K562 (cell line): ENCODE measurements around the gene HNRNPF. TPM values are rescaled to one million over a fixed set of nuclear protein-coding genes. Genes with fewer than 3 reads are reported as not detected.

Experiments
- ATAC-seq: fragments of 200-7000 bp; cut with Tn5 transposase; 3 replicates; pipeline ENCODE4 v1.9.1; 2020; ENCODE audit warnings: moderate library complexity
- BruUV-seq: library from RNA; stranded (reverse); fragments of 400-500 nt; replicated peaks from 2 replicates; lab custom pipeline; 2021; lab: Mats Ljungman, UMichigan
- CTCF ChIA-PET: fragments of 300-600 bp; formaldehyde crosslinking; extraction: SDS; loops from one replicate; lab custom pipeline; 2021; ENCODE audit warnings: low intra/inter-chr PET ratio; lab: Yijun Ruan, JAX
- POLR2A ChIA-PET: fragments of 300-600, 350-650 bp; sonication (Branson Sonifier 250); formaldehyde crosslinking; extraction: SDS; loops from one replicate; lab custom pipeline; 2021; ENCODE audit warnings: antibody characterized with exemption, inconsistent platforms; lab: Yijun Ruan, JAX
- DNase-seq, 4 experiments: peaks; one replicate each; pipeline versions ENCODE4 v3.0.0 to v3.0.0-alpha.2; 2011 to 2018; ENCODE audit warnings: low spot score in 3 of 4, mixed read lengths in 3 of 4; ENCODE audit errors: extremely low read depth in 1 of 4
- FAIRE-seq: peaks from 2 replicates; lab custom pipeline; 2011; peaks lifted over from hg19 to GRCh38; lab: Jason Lieb, UNC
- H2AFZ ChIP-seq: 2 replicates; pipeline ENCODE4 v1.6.0; 2011; ENCODE audit warnings: low read depth, low read length, control low read depth, inconsistent platforms
- H3K27ac ChIP-seq: fragments of 200-600 bp; 3 replicates; pipeline ENCODE4 v1.8.0; 2011; ENCODE audit warnings: low read depth, mild to moderate bottlenecking, control low read depth, inconsistent platforms, low read length, moderate library complexity, mixed read lengths; ENCODE audit errors: extremely low read depth
- H3K27me3 ChIP-seq, 2 experiments: fragments of 300-600 bp in 1 of 2; 2 replicates in 1 of 2; 3 replicates in 1 of 2; pipeline versions ENCODE4 v1.6.0 to v1.8.0; 2011; ENCODE audit warnings: inconsistent platforms in 2 of 2, low read length in 2 of 2, mild to moderate bottlenecking in 1 of 2, mixed read lengths in 1 of 2, moderate library complexity in 1 of 2; ENCODE audit not compliant: control insufficient read depth in 2 of 2, insufficient read depth in 2 of 2
- H3K36me3 ChIP-seq: fragments of 300-600 bp; 3 replicates; pipeline ENCODE4 v1.8.0; 2011; ENCODE audit warnings: mild to moderate bottlenecking, low read length, inconsistent platforms; ENCODE audit not compliant: control insufficient read depth, insufficient read depth
- H3K4me1 ChIP-seq, 2 experiments: fragments of 200-600 bp in 1 of 2; replicated peaks in 1 of 2; 2 replicates in 1 of 2; 3 replicates in 1 of 2; pipeline versions ENCODE4 v1.5.1 to v1.8.0; 2011; ENCODE audit warnings: inconsistent platforms in 2 of 2, low read length in 2 of 2, mild to moderate bottlenecking in 1 of 2, mixed read lengths in 1 of 2, moderate library complexity in 1 of 2; ENCODE audit not compliant: control insufficient read depth in 2 of 2, insufficient read depth in 2 of 2
- H3K4me2 ChIP-seq: 2 replicates; pipeline ENCODE4 v1.6.1; 2011; ENCODE audit warnings: low read length, control low read depth, inconsistent platforms, mixed read lengths; ENCODE audit not compliant: insufficient read depth
- H3K4me3 ChIP-seq: fragments of 200-600 bp; sonication (generic), shearing (Covaris generic); 2 replicates; pipeline ENCODE4 v1.5.1; 2016; ENCODE audit warnings: control low read depth, inconsistent platforms
- H3K79me2 ChIP-seq: fragments of 200-600 bp; 3 replicates; pipeline ENCODE4 v1.8.0; 2011; ENCODE audit warnings: low read length, inconsistent platforms; ENCODE audit not compliant: control insufficient read depth, insufficient read depth
- H3K9ac ChIP-seq, 2 experiments: 2 replicates each; pipeline versions ENCODE4 v1.6.0 to v1.6.1; 2011; ENCODE audit warnings: low read depth in 2 of 2, low read length in 2 of 2, control low read depth in 1 of 2, inconsistent platforms in 1 of 2, mild to moderate bottlenecking in 1 of 2, mixed read lengths in 1 of 2; ENCODE audit not compliant: insufficient read depth in 1 of 2
- H3K9me1 ChIP-seq: one replicate; pipeline ENCODE4 v1.6.0; 2011; ENCODE audit warnings: inconsistent platforms, mild to moderate bottlenecking, low read length, moderate library complexity; ENCODE audit not compliant: control insufficient read depth, insufficient read depth
- H3K9me3 ChIP-seq: replicated peaks from 2 replicates; pipeline ENCODE4 v1.5.1; 2011; ENCODE audit warnings: low read depth, low read length, inconsistent platforms; ENCODE audit not compliant: control insufficient read depth, insufficient read depth
- H4K20me1 ChIP-seq: replicated peaks from 2 replicates; pipeline ENCODE4 v1.6.1; 2011; ENCODE audit warnings: low read length, inconsistent platforms, mixed read lengths; ENCODE audit not compliant: control insufficient read depth, insufficient read depth
- DIDO1 ChIP-seq: fragments of 450-650 bp; IDR thresholded peaks from 2 replicates; pipeline ENCODE4 v1.6.1; 2016; ENCODE audit warnings: low read depth, missing biosample characterization, missing genetic modification characterization
- FOXM1 ChIP-seq, 2 experiments: fragments of 450-650 bp in 1 of 2; sonication (generic) in 1 of 2; formaldehyde crosslinking in 1 of 2; IDR thresholded peaks; 2 replicates each; pipeline versions ENCODE4 v1.6.1 to v1.9.0; 2017 to 2022; ENCODE audit warnings: low read depth in 2 of 2, mild to moderate bottlenecking in 2 of 2, missing genetic modification reagents in 1 of 2, moderate library complexity in 1 of 2
- NR2C2 ChIP-seq, 2 experiments: fragments of 200-800 bp in 1 of 2; sonication (Bioruptor generic) in 1 of 2; sonication (generic) in 1 of 2; formaldehyde crosslinking in 1 of 2; IDR thresholded peaks; 2 replicates each; pipeline versions ENCODE4 v1.6.1 to v1.8.0; 2016 to 2022; ENCODE audit warnings: mild to moderate bottlenecking in 1 of 2, missing compliant biosample characterization in 1 of 2, missing genetic modification characterization in 1 of 2, missing genetic modification reagents in 1 of 2
- PKNOX1 ChIP-seq: fragments of 450-650 bp; IDR thresholded peaks from 2 replicates; pipeline ENCODE4 v1.6.1; 2016
- SMAD2 ChIP-seq: fragments of 150-350 bp; IDR thresholded peaks from 2 replicates; pipeline ENCODE4 v1.6.1; 2014; ENCODE audit warnings: low read depth, mild to moderate bottlenecking, low read length
- TBL1XR1 ChIP-seq, 2 experiments: IDR thresholded peaks; 2 replicates each; pipeline ENCODE4 v1.6.1; 2012; ENCODE audit warnings: improper control_type of control experiment in 2 of 2, low read length in 2 of 2, mild to moderate bottlenecking in 1 of 2
- ZNF695 ChIP-seq: fragments of 450-650 bp; formaldehyde crosslinking; IDR thresholded peaks from 2 replicates; pipeline ENCODE4 v1.4.0; 2020; ENCODE audit warnings: mild to moderate bottlenecking, moderate library complexity
- ZNF707 ChIP-seq: fragments of 250-450 bp; sonication (Bioruptor Pico); conservative IDR thresholded peaks from 2 replicates; pipeline ENCODE4 v1.8.0; 2022; ENCODE audit warnings: inconsistent platforms, mild to moderate bottlenecking, moderate library complexity
- WGBS: fragments of 100-300 bp; shearing (Covaris generic); methylation state at CpG from one replicate; pipeline ENCODE4 v1.1.6; 2016; ENCODE audit warnings: low coverage, mixed read lengths; ENCODE audit not compliant: insufficient coverage; ENCODE audit errors: missing lambda C conversion rate; 5-methylcytosine and 5-hydroxymethylcytosine counted together
- in situ Hi-C: fragments of 300-500 bp; cut with MboI; formaldehyde crosslinking; loops from 4 replicates; pipeline ENCODE4 v1.15.0; 2018; ENCODE audit warnings: inconsistent platforms, mixed read lengths
- intact Hi-C: fragments of 100-400 bp; cut with micrococcal nuclease; formaldehyde crosslinking; loops from 2 replicates; pipeline ENCODE4 v1.14.2; 2022
- polyA plus RNA-seq, 8 experiments: library from polyadenylated mRNA; depleted of rRNA in 4 of 8; stranded (reverse) in 5 of 8; unstranded in 3 of 8; fragments of >200 nt; fragmentation: Nextera tagmentation in 2 of 8; fragmentation: Illumina TruSeq in 1 of 8; extraction: Ambion mirVana in 2 of 8; extraction: Trizol in 1 of 8; gene quantifications; 2 replicates each; pipeline versions ENCODE4 v1.2.1 to v1.2.3, GENCODE V29; 2011 to 2014; ENCODE audit warnings: inconsistent platforms in 1 of 8, missing spikeins in 1 of 8
- total RNA-seq, 7 experiments: library from RNA; depleted of rRNA in 6 of 7; stranded (reverse); fragments of >200 nt in 6 of 7; fragmentation: Illumina TruSeq in 2 of 7; extraction: Trizol in 2 of 7; gene quantifications; 2 replicates each; pipeline versions ENCODE4 v1.2.1 to v1.2.3, GENCODE V29; 2011 to 2021; ENCODE audit warnings: low replicate concordance in 1 of 7

The HNRNPF gene
- total and polyA plus RNA-seq, 9 of the 15 experiments (the other 6 are each of a cell fraction or from before 2014, with no cell fraction given) = 192 to 489 (median 416) TPM

GRCh38 chr10:43444323-43444722, 35.3 kb upstream of the HNRNPF start:
- WGBS = 70% methylated on average over 7 of the region's 7 CpGs
- FAIRE-seq (no peak), DNase-seq (no peak), ATAC-seq (no peak)
- H3K79me2 ChIP-seq = no peaks in the 10 kb centered on the region
- no peak overlapping the region for H3K9ac ChIP-seq
- intact Hi-C loops = no loop called here
- no peaks in the 10 kb centered on the region for H3K36me3 ChIP-seq
- ChIA-PET POLR2A (interaction anchor here (0.5 to 0.8 kb wide), 3 partner anchors 8 to 77 kb away, joined by 3 read pairs; no protein-coding TSS in a partner anchor), CTCF (no interaction called here)
- no TSS peak for BruUV-seq
- no peak overlapping the region for H2AFZ ChIP-seq
- H3K9me1 ChIP-seq = no peaks in the 10 kb centered on the region
- H3K4me2 ChIP-seq = no peak overlapping the region
- in situ Hi-C loops = no loop called here
- no peaks in the 10 kb centered on the region for H3K27me3 ChIP-seq
- no peak overlapping the region for H3K4me3 ChIP-seq
- H3K9me3 ChIP-seq = peaks cover 7% of the 10 kb centered on the region; the same call in 1 of the 2 replicates
- H4K20me1 ChIP-seq = no peaks in the 10 kb centered on the region
- TF ChIP-seq SMAD2 (no peak), TBL1XR1 (IDR thresholded peaks at IDR 0.05; ENCODE audit: low read length in 2 of 2) (no peak), PKNOX1 (no peak), NR2C2 (CRISPR knock-in tag; IDR thresholded peaks at IDR 0.05) (no peak), NR2C2 (tag; IDR thresholded peaks at IDR 0.05) (no peak), FOXM1 (IDR thresholded peaks at IDR 0.05; ENCODE audit: low read depth) (no peak), FOXM1 (CRISPR knock-in tag; IDR thresholded peaks at IDR 0.05; ENCODE audit: low read depth) (no peak), ZNF707 (CRISPR knock-in tag) (no peak), ZNF695 (CRISPR knock-in tag) (no peak), DIDO1 (no peak)
- TF ChIP-seq, all 486 proteins: peak for 0
- H3K27ac ChIP-seq = no peak overlapping the region
- H3K4me1 ChIP-seq = no peaks in the 10 kb centered on the region
